ENCODE measurements around the gene POLD3.
"Not testable (repeated sequence)": the region's sequence is repeated elsewhere in the genome, so short reads cannot be mapped to it uniquely, and the experiment has no call there.

Gene POLD3

DNA sequence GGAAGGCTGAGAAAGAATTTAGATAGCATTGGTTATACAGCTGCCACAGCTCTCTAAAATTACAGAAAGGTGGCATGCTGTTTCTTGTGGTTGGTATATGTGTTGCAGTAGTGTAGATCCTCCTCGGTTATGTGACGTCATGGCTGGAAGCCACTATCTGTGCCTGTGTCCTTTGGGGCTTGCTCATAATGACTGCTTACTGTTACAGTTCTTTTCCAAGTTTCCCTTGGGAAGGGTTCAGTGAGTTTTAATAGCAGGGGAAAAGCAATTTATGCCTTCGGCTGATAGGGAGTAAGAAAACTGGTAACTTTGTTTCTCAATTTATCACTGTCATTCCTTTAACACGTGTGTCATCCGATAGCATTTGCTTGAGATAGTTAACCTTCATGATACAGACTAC is 47.2 kb downstream of the POLD3 start:
- DNase-seq, result no peak

DNA sequence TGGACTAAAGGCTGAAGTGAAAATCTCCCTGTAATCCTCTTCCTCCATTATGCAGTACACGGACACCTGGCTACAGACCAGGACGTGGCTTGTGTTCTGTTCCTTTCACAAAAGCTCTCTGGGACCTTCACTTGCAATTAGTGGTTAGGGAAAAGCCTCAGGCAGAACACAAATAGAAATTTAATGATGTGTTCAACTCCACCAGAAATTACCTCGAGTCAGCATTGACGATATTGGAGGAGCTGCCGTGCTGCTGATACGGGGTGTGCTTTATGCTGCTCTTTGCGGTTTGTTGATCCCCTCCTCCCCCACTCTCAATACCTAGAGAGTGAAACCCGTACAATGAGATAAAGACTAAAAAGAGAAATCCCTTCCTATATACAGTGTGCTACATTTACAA is 48.9 kb downstream of the POLD3 start:
- no peak for DNase-seq

DNA sequence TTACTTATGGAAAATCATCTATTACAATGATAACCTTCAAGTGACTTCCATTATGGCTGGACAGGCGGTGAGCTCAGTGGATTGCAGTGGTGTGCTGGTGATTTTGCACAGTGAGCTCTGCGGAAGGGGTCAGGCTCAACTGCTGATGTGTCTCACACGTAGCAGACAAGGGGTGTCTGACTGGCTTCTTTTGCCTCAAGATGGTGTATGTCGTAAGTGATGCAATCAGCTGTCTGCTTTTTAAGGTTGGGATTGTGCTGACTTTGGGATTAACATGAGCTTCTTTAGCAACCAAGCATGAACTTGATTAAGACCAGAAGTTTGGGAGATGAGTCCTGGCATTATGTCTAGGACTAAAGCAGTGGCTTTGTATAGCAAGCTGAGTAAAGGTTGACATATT is 49.5 kb downstream of the POLD3 start:
- DNase-seq, result no peak

DNA sequence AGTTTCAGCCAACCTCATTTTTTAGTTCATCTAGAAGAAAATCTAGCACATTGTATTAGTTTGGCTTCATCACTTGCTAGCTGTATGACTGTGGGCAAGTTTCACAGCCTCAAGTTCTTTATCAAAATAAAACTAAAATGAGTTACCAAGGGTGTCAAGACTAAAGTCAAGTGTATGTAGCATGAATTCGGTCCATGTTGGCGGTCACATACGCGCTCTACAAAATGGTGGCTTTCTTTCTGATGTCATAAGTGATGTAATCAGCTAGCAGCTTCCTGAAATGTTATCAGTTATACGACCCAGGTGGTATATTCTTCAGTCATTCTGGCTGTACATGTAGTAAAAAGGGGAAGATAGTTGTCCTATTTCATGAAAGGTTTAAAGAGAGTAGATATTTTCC is 50.5 kb downstream of the POLD3 start:
- no peak for DNase-seq

DNA sequence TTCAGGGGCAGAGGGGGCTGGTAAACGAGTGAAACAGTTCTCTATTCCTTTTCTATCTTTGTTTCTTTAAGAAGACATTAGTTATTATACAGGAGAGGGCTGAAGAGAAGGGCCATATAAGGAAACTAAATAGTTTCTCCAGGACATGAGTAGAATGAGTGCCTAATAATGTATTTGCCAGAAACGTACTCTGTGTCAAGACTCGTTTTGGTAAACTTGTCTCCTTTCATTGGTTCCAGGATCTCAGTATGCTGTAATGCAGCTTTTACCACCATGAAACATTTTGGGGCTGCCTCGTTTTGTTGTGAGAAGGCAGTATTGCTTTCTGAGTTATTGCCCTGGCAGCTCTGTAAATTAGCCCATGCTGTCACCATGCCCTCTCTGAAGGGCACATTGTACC is 51.7 kb downstream of the POLD3 start:
- no peak for DNase-seq

DNA sequence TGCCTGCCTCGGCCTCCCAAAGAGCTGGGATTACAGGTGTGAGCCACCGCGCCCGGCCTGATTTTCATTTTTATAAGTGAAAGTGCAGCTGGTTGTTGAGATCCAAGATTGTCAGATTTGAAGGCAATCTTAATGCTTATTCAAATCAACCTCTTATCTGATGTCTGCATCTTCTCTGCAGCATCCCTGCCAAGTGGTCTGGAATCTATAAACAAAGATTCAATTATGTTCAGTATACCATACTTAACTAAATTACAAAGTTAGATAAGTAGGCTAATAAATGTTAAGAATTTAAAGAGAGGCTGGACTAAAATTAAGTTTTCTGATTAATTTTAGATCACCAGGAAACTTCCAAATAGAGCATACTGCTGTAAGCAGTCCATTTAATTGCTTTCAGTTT is 53.8 kb downstream of the POLD3 start:
- DNase-seq, result no peak

DNA sequence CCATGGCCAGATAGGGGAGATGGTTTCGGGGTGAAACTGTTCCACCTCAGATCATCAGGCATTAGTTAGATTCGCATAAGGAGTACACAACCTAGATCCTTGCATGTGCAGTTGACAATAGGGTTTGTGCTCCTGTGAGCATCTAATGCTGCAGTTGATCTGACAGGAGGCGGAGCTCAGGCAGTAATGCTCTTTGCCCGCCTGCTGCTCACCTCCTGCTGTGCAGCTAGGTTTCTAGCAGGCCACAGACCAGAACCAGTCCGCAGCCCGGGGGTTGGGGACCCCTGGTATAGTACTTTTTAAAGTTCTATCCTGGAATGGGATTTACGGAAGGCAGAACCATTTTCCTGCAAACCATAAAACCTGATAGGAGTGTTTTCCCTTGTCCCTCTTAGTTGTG is 54.6 kb downstream of the POLD3 start:
- DNase-seq, result no peak

DNA sequence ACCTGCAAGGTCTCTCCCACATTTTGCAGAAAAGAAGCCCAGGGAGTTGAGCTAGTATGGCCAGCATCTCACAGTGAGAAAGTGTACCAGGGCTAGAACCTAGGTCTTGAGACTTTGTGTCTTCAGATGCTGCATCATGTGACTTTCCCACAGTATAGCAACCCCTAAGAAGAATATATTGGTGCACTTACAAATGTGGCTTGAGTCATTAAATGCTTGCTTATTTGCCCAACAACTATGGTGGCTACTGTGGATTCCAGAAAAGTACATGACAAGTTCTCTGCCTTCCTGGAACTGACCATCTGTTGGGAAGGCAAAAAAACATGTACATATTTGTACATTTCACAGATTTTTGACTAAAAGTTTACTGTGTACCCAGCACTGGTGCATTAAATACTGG is 55.0 kb downstream of the POLD3 start:
- no peak for DNase-seq

DNA sequence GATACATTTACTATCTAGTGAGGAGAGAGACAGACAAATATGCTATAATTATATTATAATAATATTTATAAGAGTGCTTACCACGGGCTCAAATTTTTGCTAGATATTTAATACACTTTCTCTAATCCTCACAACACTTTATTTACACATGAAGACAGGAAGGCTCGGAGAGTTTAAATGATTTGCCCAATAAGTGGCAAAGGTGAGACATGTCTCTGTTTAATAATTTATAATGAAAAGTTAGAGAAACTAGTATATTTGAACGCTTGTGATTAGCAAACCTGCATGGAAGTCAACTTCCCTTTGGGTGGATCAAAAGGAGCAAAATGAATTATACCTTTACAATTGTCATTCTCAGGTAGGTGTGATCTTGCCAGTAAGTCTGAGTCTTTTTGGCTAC is 55.4 kb downstream of the POLD3 start:
- no peak for DNase-seq

DNA sequence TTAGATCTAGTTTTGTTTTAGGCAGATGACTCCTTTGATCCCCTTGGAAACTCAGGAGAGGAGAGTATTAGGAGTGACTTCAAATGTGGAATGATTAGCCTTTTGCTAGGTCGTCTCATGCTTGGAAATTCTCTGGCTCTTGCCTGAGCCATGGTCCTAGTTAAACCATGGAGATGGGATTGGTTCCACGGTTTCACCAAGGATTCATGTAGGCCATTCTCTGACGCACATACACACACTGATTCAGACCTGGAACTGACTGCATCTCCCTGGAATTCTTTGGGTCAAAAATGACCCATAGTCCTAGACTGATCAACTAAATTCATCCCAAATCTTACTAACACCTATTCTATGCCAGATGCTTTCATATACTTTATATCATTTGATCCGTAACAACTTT is 56.5 kb downstream of the POLD3 start:
- DNase-seq, result no peak

DNA sequence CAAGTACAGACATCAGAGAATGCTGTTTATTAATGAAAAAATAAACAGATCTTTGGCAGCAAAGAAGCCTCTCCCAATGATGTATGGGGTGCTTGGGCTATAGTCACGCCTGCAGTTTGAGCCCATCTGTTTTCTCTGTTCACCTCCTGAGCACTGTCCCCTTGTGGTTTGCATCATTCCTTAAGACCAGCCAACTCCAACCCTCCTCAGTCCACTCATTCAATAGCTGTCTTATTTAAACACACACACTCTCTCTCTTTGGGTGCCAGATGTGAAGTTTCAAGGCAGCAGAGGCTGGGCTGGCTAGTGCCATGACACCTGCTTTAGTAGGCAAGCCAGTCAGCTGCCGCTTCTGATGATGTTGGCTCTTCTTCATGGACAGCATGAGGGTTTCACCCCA is 58.1 kb downstream of the POLD3 start:
- no peak for DNase-seq

DNA sequence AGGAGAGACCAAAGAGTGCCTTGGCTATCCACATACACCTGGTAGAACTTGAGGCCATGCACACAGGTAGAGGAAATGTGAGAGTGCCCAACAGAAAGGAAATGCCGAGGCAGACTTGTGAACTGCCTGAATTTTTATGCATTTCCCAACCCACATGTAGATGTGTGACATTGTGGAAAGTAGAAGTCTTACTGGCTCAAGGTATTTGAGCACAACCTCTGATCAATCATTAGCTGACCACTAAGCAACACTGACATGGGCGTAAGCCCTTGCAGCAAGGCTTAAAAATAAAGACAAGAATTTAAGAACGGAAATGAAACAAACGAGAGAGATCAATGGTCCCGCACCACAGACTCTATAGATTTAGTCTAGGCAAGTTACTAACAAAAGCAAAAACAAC is 62.6 kb downstream of the POLD3 start:
- no peak for DNase-seq

DNA sequence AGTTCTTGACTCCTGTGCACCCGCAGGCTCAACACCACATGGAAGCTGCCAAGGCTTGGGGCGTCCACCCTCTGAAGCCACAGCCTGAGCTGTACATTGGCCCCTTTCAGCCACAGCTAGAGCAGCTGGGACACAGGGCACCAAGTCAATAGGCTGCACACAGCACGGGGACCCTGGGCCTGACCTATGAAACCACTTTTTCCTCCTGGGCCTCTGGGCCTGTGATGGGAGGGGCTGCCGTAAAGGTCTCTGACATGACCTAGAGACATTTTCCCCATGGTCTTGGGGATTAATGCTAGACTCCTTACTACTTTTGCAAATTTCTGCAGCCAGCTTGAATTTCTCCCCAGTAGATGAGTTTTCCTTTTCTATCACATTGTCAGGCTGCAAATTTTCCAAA is 66.7 kb downstream of the POLD3 start:
- not testable (repeated sequence) for DNase-seq

DNA sequence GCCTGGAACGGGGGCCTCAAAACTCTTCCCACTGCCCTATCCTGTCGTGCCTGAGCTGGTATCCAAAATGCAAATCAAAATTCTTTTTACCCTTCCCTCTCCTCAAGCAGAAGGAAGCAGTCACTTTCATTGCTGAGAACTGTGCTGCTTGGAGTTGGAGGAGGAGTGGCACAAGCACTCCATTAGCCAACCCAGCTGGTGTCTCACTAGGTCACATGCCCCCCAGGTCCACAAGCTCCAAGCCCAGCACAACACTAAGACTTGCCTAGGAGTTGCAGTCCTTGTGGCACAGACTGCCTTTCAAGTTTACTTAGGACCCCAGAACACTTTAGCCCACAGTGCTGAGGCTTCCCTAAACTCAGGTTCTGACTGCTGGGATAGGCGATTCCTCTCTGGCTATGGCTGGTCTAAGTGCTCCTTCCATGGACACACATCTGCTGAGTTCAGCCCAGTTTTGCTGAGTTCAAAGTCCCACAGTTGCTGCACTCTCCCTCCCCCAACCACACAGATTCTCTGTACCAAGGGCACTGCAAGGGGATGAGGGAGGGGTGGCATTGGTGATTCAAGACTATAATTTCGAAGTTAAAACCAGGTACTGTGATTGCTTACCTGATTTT is 70.2 kb downstream of the POLD3 start:
- no peak for DNase-seq

DNA sequence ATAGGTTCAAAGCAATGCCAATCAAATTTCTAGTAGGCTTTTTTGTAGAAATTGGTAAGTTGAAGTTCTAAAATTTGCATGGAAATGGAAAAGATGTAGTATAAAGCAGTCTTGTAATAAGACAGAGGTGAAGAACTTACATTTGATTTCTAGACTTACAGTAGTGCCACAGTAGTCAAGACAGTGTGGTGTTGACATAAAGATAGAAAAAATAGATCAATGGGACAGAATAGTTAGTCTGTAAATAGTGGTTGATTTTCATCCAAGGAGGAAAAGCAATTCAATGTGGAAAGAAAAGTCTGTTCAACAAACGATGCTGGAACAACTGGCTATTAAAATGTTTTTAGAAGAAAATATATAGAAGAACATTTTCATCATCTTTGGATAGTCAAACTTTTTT is 70.9 kb downstream of the POLD3 start:
- no peak for DNase-seq

DNA sequence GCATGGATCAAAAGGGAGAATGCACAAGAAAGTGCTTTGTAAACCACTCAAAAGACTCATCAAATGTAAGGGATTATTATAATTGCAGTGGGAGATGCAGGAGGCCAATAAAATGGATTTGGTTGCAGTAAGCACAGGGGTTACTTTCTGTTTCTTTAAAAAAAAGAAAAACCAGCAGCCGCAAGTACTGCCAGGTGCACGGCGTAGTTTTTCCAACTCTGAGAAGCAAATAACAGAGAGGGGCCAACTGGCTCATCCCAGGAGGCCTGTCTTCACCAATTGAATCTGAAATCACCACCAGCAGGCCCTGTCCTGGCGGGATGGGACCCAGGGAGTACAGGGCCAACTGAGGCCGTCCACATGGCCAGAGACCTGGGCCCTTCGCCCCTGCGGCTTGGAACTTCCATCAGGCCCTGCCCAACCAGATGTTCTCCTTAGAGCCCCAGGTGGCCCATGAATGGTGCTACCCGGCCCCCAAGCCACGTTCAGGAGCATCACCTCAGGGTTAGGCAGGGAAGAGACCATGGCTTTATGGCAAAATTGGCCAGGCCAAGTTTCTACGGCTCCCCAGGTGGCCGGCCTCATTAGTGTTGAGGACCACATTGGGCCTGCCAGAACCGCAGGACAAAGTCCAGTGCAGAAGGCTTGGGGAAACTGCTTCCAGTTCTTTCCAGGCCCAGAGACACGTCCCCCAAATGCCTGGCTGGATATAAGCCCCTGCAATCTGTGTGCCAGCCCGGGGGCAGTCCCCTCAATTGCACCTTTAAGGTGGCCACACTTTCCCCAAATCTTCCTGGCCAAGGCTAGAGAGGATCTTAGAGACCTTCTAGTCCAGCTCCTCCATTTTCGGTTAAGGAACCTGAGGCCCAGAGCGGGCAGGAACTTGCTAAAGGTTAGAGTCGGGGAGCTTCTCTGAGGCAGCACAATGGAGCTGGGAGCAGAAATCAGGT is 77.1 kb downstream of the POLD3 start:
- DNase-seq, result peak; percentile 40

DNA sequence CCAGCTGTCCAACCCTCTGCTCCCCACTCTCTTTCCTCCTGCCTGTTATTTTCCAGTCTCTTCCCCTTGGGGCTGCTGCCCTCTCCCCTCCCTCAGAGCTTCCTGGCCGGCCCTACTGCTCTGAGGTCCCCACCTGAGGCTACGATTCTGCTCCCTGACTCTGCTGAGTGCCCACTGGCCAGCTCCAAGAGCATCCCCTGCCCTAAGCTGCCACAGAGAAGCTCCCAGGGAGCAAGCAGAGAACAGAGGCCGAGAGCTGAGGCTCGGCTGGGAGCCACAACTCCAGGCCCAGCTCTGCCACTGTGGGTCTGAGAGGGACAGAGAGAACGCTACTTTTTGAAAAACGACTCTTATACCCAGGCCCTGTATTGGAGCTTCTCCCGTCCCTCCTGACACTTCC is 77.8 kb downstream of the POLD3 start:
- DNase-seq, result peak; percentile 40

DNA sequence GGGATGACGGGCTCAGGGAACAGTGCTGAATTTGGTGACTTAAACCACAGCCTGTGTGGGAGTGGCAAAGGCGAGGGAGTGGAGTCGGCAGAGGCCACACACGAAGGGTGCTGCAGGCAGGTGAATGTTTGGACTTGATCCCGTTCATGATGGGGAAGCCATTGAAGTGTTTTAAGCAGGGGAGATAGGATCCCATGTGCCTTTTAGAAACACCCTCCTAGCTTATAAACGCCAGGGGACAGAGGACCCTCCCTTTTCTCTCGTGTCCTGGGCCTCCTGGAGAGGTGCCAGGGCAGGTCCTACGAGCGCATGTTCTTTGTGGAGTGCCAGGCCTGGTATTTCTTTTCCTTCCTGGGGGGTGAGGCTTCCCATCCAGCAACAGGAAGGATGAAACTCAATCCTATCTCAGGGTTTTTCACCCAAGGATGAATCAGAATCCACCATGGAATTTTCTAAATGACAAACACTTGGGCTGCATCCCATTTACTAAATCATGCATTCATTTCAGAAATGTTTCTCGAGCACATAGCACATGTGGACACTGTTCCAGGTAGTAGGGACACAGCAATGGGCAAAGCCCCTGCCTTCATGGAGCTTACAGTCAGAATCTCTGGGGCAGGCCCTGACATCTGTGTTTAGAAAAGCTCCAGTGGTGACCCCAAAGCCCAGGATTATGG is 79.3 kb downstream of the POLD3 start:
- DNase-seq, result no peak

DNA sequence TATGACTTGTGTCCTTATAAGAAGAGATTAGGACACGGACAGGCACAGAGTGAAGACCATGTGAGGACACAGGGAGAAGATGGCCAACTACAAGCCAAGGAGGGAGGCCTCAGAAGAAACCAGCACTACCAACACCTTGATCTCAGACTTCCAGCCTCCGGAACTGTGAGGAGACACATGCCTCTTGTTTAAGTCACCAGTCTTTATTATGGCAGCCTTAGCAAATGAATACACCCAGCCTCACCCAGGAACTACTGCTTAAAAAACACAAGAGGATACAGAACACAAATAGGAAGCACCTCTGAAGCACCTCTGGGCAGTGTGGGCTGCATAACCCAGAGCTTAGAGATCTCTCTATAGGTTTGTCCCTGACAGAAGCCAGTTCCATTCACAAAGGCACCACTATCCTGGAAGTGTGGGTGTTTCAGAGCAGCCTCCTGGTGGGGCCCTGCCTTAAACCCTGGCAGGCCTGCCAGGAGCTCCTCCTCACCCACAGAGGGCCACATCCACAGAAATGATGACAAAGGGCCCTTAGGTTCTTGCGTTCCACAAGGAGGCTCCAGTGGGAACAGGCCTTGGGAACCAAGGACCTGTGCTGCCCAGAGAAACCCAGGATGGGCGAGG is 80.1 kb downstream of the POLD3 start:
- DNase-seq, result peak; percentile 44

DNA sequence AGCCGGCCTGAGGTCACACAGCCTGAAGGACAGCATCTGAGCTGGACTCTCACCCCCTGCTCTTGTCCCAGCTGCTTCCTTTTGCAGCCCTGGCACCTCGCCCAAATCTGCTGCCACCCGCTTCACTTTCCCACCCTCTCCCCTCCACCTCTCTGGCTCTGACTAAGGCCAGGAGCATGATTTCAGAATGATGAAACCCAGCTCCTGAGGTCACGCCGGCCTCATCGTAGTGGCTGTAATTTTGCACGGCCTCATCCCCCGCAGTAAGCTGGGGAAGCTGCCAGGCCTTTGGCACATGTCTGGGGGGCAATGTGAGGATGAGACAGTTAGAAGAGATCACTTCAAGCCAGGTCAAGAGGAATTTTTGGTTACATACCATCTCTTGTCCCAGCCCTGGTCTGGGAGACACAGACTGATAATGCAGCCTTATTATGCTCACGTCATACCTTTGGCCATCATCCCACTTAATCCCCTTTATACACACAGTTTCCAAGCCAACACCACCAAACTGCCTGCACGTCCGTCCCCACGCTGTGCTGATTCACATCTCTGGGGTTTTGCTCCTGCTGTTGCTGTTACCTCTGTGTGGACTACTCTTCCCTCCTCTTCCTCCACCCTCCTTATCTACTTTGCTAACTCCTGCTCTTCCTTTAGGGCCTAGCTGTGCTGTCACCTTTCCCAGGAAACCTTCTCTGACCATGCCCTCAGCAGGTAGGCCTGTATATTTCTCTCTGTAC is 80.7 kb downstream of the POLD3 start:
- DNase-seq, result peak; percentile 41

DNA sequence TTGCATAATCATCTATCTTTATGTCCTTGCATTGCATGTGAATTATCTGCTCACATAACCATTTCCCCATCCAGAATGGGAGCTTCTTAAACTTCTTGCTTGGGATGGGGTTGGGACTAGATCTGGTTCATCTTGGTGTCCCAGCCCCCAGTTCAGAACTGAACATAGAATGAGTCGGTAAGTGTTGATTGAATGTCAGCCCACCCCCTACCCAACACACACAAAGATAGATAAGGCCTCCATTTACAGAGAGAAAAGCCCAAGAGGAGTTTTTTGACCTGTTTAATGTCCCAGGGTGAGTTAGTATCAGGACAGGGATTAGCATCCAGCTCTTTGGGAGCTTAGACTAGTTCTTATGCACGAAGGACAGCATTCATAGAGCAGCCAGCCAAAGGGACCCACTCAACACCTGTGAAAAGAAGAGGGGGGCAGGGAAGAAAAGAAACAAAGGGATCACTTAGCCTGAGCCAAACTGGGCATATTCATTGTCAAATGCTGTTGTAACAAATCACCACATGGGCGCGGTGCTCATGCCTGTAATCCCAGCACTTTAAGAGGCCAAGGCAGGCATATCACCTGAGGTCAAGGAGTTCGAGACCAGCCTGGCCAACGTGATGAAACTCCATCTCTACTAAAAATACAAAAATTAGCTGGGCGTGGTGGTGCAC is 81.4 kb downstream of the POLD3 start:
- peak; percentile 30 for DNase-seq

DNA sequence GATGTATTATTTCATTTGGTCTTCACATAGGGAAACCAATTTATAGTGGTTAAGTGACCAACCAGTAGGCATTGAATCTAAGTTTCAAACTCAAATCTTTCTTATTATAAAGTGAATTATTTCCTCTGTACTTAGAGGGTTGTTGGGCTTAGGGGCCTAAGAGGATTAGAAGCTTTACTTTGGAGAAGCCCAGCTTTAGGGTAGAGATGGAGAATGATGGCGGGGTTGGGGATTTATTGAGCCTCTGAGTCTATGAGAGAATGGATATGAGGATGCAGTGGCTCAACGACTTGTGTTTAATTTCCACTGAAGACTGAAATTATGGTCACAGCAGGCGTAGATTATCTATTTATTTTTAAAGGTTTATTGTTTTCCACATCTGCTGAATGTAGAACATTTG is 83.4 kb downstream of the POLD3 start:
- DNase-seq, result no peak

Data from activated CD8-positive, alpha-beta memory T cell treated with anti-CD3 and anti-CD28 coated beads for 24 hours (primary cell).